CD1c-positive myeloid dendritic cell (primary cell): ENCODE results near the gene POC1A.

Experiments
- DNase-seq: peaks from one replicate; pipeline ENCODE4 v3.0.0-alpha.2; 2016; ENCODE audit errors: extremely low spot score

Gene POC1A

GRCh38 chr3:52104684-52105640, 49.3 kb downstream of the POC1A start:
- DNase-seq: no peak

GRCh38 chr3:52102934-52103333, 51.3 kb downstream of the POC1A start:
- DNase-seq: no peak

GRCh38 chr3:52099001-52099401, 55.2 kb downstream of the POC1A start:
- no peak for DNase-seq

- no peak for DNase-seq
Observed at GRCh38 chr3:52097851-52098507, 56.2 kb downstream of the POC1A start.

DNA sequence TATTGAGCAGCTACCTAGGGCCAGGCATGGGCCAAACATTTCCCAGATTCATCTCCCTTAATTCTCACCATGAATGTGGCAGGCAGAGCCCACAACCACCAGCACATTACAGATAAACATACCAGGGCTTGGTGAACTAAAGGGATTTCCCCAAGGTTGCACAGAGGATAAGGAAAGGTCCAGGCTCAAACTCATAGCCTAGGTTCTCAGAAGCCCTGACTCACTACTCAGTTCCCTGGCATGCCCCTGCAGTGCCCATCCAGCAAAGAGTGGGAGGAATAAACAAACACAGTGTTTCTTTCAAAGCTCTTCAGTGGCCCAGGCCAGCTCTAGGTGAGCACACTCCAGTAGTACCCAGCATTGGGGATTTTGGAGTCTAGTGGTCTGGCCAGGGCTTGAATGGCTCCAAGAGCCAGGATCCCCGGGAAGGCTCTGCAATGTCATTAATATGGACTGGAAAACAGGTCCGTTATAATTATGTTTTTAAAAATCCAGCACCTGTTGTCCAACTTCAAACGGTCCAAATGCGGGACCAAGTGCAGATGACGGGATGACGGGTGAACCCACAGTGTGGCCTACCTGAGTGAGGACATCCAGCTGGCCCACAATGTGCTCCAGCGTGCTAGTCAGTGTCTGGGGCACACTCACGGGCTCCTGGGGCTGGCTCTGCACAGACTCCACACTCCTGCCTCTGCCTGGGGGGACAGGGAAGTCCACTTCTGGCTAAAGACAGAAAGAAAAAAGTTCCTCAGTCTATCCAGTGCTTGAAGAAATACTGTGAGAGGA, 58.0 kb downstream of the POC1A start:
- DNase-seq: no peak

DNA sequence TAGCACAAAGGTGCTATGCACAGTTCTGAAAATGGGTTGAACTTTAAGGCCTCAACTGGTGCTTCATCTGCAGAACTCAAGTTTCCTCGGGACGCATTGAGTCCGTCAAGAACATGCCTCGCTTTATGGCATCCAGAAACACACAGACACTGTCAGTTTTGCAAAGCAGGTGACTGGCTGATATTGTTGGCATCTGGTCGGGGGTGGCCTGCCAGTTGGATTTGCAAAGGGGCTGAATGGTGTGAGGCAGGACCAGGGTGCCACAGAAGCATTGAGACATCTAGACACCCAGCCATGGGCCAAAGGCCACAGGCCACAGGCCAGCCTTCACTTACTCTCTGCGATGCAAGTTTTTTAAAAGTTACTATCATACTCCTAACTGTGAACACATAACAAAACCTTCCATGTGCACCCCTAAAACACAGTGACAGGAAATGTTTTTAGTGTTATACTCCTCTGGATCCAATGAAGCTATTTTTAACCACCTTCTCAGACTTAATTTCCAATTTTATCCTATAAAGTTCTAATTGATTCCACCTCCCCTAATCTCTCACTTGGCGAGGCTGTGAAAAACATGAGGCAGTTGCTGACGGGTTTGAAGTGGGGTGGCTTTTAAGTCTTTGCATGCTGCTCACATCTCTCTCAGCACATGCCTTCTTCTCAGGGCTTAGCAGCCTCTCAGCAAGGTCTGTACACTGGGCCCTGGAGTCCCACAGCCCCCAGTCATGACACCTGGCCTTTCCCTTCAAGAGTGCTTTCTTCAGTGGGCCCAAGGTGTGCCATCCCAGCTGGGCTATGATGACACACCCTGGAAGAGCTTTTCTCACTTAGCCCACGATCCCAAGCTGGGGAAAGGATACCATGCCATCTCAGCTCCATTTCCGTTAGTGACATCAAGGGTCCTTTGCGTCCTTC, 59.4 kb downstream of the POC1A start:
- no peak for DNase-seq

DNA sequence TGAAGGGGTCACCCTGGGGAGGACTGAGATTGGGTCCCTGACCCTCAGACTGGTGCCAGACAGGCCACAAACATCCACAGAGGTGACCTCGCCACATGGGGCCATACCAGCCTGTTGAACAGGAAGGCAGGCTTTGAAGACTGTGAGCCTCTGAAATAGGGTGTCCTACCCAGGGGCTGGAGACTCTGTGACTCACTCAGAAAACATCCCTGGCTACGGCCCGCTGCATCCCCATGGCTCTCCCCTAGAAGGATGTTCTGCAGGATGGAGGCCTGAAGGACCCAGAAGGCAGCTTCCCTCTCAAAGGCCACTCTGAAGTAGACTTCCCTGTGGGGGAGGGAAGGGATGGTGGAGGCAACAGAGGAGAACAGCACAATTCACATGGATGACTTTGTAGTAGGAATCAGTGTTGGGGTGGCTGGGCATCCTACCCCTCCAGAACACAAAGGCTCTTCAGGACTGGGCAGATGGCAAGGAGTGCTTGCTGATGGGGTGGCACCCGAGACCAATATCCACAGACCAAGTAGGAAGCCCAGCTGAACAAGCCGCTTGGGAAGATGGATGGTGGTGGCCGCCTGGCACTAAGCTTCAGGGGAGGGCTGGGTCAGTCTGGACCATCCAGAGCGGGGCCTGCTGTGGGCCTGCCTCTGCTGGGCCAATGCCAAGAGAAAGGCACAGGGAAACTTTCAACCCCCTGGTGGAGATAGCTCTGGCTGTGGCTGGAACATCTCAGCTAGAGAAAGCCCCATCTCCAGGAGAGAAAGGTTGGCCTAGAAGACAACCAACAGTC, 60.3 kb downstream of the POC1A start:
- no peak for DNase-seq

- no peak for DNase-seq
Observed at GRCh38 chr3:52092891-52093290, 61.3 kb downstream of the POC1A start.

DNA sequence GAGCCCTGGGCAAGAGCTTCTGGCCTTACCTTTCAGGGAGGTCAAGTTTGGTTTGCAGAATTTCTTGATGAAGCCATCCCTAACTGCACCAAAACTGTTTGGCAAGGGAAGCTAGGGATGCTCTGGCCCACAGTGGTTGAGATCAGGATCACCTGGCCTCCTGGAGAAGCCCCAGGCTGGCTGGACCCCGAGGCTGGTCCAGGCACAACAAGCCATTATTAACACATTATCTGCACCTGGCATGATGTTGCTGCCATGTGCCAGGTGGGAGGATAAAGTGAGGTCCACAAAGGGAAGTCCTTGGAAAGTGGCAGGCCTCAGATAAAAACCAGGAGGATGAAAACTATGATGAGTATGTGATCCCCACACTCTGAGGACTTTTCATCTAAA, 62.0 kb downstream of the POC1A start:
- no peak for DNase-seq

DNA sequence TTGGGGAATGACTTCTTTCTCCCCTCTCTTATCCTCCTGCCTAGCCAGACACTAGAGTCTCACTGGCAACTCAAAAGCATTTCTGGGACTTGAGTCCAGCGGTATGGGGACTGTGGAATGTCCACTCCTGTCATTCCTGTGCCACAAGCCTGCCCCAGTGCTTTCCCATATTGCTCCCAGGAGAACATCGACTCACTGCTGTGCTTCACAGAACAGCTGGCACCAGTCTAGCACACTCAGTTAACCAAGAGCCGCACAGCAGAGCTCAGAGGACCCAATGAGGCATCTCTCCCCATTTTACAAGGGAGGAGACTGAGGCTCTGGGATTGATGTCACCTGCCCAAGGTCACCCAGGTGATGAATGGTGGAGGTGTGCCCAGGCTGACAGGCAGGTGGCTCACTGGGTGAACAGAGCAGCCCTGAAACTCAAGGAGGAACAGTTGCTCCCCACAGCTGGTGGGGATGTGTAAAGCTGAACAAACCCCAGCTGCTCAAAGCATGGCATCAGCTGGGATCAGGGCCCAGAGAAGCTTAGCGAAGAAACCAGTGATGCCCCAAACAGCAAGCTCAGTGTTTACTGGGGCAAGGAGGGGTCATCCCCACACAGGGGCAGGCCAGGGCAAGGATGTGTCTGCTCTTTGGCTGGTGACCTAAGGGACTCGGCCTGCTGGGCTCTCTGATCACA, 62.5 kb downstream of the POC1A start:
- no peak for DNase-seq

- DNase-seq: no peak
Observed at GRCh38 chr3:52090933-52091468, 63.2 kb downstream of the POC1A start.

GRCh38 chr3:52090131-52090932, 63.9 kb downstream of the POC1A start:
- DNase-seq: peak; percentile 12

GRCh38 chr3:52089691-52090090, 64.5 kb downstream of the POC1A start:
- DNase-seq: no peak

DNA sequence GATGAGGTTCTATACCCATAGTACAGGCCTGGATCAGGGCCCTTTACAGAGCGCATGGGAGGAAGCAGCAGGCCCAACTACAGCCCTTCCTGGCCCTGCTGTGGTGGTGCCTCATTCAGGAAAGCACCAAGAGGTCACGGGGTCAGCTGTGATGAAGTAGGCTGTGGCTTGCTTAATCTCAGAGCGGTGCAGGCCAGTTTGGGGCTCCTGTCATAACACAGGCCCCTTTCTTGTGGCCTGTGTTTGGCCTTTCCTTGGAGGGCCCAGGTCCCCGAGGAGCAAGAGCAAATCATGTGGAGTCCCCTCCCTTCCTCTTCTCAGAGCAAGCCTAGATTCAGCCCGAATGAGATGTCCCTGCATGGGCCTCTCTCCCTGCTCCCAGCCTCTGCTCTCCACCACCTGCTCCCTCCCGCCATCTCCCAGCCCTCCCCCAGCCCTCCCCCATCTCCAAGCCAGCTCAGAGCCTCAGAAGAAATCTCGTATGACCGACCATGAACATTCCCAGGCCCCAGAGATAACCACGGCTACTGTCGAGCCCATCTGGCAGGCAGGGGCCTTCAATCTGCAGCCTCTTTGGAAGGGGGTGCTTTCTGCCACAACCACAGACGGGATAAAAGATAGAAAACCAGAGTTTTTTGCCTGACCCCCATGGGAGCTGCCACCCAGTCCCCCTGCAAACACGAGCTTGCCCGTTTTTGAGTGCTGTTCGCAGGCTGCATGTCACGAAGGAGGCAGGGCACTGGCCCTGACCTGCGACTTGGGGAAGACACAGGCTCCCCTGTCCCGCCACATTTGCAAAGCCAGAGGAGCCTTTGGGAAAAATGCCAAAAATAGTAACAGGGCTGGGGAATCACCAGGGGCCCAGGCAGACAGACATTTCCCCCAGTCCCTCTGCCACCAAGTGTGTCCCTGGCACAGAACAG, 65.5 kb downstream of the POC1A start:
- DNase-seq: peak; percentile 70

GRCh38 chr3:52087731-52088130, 66.5 kb downstream of the POC1A start:
- DNase-seq: no peak

GRCh38 chr3:52086976-52087663, 67.1 kb downstream of the POC1A start:
- DNase-seq: peak; percentile 80

DNA sequence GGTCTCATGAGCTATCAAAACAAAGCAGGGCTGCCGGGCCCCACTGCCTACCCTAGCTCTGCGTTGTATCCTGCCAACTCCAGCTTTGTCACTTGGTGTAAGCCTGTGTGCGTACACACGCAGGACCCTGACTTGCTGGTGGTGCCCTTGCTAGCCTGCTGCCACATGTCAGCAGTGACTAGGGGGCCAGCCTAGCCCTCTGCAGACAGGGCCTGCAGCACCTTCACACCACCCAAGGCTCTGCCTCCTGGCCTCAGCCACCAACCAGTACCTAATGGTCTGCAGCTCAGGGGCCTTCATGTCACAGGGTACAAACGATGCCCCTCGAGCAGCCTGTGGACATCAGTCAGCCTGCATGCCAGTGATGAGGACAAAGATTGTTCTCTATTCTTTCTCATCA, 67.8 kb downstream of the POC1A start:
- DNase-seq: no peak
